ENCODE measurements around the gene TRAPPC2L.

TRAPPC2L gene

DNA sequence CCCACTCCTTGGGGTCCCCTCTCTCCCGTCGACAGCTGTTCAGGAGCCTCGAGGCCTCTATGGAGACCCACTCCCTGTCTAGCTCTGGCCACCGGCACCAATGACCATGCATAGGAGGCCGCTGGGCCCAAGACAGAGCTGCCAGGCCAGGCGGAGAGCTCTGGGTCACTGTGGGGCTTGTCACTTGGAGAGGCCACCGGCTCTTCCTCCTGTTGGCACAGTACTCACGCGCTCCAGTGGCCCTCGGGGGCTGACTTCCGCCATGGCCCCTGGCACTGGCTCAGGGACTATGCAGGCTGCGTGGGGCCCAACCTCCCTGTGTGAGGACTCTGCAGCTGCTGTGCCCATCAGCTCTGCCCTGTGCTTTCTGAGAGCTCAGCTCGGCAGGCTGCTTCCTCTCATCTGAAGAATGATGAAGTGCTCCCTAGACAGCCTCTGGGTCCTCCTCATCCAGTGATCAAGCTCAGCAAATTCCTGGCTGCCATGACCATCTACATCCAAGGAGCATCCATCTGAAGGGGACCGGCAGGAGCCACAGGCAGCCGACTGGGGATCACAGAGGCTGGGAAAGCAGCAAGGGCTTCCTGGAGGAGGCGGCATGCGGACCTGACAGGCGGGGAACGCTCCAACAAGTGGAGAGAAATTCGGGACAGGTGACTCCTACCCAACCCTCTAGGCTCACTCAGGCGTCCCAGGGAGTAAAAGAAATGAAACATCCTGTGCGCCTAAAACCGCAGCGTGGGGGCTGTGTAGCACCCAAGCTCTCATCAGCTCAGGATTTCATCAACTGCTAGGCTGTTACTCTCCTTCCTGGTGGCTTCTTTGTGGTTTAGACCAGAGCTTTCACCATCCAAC, 17.0 kb upstream of the TRAPPC2L start:
- DNase-seq (ENCODE audit: low spot score) = no peak

- DNase-seq (ENCODE audit: low spot score) = no peak
Observed at GRCh38 chr16:88840600-88841215, 16.2 kb upstream of the TRAPPC2L start.

DNA sequence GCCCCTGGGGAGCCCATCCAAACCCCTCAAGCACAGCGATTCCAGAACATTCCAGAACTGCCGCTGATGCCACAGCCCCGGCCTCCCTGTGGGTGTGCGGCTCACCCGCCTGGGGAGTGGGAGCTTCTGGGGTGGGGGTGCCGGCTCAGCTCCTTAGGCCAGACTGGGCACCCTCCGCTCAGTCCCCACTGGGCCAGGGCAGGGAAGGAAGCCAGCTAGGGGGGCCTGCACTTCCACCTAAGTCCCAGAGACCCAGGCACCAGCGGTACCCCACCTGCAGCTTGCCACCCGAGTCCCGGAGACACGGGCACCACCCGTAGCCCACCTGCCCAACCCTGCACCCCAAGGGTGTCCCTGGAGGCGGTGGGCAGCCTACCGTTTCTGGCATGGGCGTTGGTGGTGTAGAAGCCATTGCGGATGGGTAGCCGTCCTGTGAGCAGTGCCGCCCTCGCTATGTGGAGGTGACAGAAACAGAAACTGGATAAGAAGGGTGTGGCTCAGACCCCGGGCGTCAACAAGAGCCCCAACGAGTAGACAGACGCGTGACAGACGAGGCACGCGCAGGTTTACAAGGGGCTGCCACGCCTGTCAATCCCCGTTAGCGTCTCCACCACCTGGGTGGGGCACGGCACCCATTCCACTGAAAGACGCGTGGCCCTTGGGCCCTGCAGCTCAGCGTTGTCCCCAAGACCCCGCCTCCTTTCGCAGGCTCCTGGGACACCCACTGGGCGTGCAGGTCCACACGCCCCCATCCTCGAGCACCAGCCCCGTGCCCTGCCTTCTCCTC, 15.2 kb upstream of the TRAPPC2L start:
- DNase-seq (ENCODE audit: low spot score) = no peak

DNA sequence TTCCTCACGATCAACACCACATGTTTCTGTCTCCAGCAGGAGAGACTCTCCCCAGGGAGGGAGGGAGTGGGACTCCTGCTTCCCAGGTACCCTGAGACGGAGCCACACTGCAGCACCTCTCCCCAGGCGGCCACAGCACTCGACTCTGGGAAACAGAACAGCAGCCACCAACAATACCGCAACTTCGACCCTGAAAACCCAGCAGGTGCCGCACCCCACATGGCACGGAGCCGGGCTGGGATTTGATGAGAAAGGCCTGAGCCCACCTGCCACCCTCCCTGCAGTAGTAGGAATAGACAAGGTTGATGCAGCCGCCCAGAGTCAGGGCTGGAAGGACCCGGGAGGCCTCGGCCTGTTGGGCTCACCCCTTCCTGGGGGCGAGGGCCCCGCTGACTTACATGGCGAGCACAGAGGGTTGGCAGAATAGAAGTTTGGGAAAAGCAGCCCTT, 14.6 kb upstream of the TRAPPC2L start:
- DNase-seq (ENCODE audit: low spot score) = no peak

GRCh38 chr16:88842806-88843205, 14.1 kb upstream of the TRAPPC2L start:
- DNase-seq (ENCODE audit: low spot score) = no peak

DNA sequence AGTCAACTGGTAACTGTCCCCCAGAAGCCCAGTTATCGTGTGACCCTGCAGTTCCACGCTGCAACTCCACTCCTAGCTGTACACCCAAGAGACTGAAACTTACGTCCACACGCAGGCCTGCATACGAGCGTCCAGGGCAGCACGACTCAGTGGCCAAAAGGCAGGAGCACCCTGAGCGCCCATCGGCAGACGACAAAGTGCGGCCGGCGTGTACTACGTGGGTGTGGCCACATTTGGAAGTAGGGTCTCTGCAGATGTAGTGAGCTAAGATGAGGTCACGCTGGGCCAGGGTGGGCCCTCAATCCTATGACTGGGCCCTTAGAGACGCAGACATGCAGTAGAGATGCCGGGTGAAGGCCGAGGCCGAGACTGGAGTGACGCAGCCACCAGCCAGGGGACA, 13.7 kb upstream of the TRAPPC2L start:
- no peak for DNase-seq (ENCODE audit: low spot score)

DNA sequence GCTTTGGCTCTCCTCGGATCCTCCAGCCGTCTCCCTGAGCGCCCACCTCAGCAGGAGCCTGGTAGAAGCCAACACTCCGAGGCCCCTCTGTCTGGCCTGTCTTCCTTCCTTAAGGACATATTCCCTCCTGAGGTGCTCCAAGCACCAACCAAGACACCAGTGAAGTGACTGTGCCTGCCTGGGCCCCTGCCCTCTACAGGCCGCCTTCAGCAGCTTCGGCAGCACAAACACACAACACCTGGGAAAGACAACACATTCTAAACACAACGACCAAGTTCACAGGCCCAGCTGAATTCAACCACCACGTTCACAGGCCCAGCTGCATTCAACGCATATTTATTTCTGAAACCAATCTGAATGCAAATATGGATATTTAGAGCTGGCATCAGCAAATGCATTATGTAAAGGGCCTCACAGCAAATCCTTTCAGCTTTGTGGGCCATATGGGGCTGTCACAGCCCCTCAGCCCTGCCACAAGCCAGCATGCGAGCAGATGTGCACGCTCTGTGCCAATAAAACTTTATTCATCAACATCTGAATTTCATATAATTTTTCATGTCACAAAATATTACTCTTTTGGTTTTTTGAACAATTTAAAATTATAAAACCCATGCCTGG, 12.4 kb upstream of the TRAPPC2L start:
- no peak for DNase-seq (ENCODE audit: low spot score)

- DNase-seq (ENCODE audit: low spot score) = peak; percentile 49
Observed at GRCh38 chr16:88846088-88846487, 10.8 kb upstream of the TRAPPC2L start.

DNA sequence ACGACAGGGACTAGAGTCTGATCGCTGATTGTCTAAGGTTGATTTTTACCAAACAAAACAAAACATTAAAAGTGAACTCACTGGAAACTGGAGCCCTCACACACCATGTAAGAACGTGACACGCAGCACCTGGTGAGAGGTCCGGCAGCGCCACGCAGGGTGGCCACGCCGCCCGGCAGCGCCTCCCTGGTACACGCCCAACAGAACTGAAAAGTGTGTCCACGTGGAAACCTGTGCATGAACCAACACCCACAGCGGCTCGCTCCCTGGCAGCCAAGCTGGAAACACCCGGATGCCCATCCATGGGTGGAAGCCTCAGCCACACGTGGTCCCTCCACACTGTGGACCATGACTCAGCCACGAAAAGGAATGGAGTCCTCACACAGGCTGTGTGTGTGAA, 9.3 kb upstream of the TRAPPC2L start:
- no peak for DNase-seq (ENCODE audit: low spot score)

DNA sequence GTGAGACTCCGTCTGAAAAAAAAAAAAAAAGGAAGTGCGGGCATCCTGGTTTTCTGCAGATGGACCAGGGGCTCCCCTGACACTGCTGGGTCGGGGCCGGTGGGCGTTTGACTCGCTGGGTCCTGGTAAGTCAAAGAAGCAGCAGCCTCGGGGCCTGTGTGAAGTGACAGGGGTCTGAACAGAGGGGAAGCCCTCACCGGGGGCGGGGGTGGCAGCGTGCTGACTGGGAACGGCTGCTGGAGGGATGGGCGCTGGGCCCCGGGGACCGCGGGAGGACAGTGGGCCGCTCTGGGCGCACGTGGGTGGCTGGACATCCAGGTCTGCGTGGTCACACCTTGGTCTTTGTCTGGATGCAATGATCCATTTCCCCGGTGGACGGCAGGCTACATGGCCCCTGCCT, 8.4 kb upstream of the TRAPPC2L start:
- no peak for DNase-seq (ENCODE audit: low spot score)

DNA sequence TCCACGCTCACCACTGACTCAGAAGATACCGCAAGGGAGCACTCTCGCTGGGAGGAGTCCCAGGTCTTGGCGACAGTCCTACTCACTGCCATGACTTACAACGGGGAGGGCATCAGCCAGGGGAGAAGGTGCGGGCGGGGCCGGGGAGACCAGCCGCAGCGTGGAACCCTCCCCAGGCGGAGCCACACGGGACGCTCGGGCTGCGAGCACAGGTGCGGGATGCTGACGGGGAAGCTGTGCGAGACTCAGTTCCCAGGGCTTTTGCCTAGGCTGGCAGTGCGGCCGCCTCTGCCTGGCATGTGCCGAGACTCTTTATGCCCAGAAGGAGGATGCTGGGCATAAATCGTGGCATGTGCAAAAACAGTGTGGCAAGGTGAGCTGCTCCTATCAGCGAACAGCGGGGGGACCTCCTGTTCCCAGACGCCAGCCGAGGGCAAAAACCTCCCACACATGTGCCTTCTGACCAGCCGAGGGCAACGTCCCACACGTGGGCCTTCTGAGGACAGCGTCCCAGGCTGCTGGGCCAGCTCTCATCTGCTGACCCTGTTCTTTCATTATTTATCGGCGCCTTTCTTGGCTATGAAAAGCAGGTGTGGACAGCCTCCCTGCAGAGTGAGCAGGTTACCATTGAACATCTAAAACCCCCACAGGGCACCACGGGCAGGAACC, 6.3 kb upstream of the TRAPPC2L start:
- DNase-seq (ENCODE audit: low spot score) = no peak

DNA sequence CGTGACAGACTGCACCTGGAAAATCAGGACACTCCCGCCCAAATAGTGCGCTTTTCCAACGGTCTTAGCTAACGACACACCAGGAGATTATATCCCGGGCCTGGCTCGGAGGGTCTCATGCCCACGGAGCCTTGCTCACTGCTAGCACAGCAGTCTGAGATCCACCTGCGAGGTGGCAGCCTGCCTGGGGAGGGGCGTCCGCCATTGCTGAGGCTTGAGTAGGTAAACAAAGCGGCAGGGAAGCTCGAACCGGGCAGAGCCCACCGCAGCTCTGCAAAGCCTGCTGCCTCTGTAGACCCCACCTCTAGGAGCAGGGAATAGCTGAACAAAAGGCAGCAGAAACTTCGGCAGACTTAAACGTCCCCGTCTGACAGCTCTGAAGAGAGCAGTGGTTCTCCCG, 5.3 kb upstream of the TRAPPC2L start:
- no peak for DNase-seq (ENCODE audit: low spot score)

DNA sequence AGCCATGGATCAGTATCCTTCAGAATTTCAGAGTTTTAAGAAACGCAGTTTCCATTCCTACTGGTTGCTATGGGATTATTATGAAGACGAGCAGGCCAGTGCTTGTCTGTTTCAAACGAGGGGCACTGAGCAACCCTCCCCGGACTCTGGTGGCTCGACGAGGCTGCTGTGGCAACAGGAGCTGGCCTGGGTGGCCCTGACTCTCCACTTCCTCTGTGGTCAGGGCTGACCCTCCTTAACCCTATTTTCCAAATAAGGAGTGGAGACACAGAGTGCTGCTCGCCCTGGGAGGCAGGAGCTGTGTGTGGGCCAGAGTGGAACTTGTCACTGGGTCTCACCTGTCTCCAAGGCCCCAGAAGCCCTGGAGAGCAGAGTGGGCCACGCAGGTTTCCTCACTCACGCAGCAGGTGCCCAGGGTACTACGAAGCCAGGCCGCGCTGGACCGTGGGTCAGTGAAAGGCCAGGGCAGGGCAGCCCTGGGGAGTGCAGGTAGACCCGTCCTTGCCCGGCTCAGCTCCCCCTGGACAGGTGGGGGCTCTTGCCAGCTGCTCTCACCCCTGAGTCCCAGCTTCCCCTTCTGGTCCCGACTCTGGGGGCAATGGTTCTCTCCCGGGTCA, 3.5 kb upstream of the TRAPPC2L start:
- DNase-seq (ENCODE audit: low spot score) = no peak

GRCh38 chr16:88854306-88855111, 2.4 kb upstream of the TRAPPC2L start:
- DNase-seq (ENCODE audit: low spot score) = no peak

GRCh38 chr16:88855176-88855575, 1.8 kb upstream of the TRAPPC2L start:
- no peak for DNase-seq (ENCODE audit: low spot score)

DNA sequence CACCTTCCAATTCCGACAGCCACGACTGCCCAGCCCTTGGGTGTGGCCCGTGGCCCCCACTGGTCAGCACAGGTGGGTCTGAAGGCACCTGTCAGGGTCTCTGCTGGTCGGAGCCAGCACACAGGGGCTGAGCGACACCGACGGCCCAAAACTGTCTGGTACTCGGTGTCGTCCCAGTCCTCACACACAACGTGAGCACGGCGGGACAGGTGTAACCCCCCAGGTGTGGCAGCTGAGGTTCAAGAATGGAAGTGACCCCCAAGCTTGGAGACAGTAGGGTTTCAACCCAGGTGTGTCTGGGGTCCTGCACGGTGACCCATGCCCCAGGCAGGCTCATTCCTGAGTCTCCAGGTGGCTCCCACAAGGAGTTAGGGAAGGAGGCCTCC, 1.2 kb upstream of the TRAPPC2L start:
- DNase-seq (ENCODE audit: low spot score) = no peak

- DNase-seq (ENCODE audit: low spot score) = peak; percentile 19
Observed at GRCh38 chr16:88856122-88856827, 652 bp upstream of the TRAPPC2L start.

GRCh38 chr16:88857728-88858339, 907 bp downstream of the TRAPPC2L start:
- peak; percentile 84 for DNase-seq (ENCODE audit: low spot score)

DNA sequence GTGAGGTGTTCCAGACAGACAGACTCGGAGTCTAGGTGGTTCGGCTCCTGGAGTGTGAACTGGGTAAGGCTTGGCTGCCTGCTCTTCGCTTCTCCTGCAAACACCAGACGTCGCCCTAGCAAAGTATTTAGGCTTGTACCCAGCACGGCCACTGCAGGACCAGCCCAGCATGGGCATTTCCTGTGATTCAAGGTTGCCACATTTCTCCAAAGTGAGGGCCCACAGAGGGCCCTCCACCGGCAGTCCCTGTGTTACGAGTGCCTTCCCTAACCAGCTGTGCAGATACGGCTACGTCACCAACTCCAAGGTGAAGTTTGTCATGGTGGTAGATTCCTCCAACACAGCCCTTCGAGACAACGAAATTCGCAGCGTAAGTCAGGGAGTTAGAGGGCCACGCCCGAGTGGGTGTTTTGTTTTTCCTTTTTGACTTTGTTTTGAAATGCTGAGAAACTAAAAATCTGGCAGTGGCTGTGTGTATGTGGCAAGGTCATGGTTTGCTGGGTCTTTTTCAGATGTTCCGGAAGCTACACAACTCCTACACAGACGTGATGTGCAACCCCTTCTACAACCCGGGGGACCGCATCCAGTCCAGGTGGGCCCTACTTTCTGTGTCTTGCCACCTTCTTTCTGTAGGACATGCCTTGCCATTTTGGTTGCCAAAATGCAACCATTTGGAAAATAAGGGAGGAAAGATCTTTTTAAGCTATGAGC, 2.6 kb downstream of the TRAPPC2L start:
- DNase-seq (ENCODE audit: low spot score) = no peak
